Suppressor macrophage treated with lipopolysaccharide for 4 hours (primary cell): ENCODE measurements around the gene PTK6.
"Not testable (repeated sequence)": the region's sequence is repeated elsewhere in the genome, so short reads cannot be mapped to it uniquely, and the experiment has no call there.

Experiments
- DNase-seq: peaks from one replicate; pipeline ENCODE4 v3.0.0-alpha.2; 2020

The PTK6 gene

DNA sequence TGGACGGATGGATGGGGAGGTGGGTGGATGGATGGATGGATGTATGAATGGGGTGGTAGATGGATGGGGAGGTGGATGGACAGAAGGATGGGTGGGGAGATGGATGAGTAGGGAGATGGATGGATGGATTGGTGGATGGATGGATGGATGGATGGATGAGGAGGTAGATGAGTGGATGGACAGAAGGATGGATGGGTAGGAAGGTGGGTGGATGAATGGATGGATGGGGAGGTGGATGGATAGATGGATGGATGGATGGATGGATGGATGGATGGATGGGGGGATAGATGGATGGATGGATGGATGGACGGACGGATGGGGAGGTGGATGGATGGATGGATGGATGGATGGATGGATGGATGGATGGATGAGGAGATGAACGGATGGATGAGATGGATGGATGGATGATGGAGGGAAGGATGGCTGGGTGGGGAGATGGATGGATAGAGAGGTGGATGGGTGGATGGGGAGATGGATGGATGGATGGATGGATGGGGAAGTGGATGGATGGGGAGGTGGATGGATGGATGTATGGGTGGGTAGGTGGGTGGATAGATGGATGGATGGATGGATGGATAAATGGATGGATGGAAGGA lies 45.4 kb downstream of the PTK6 start:
- no peak for DNase-seq

DNA sequence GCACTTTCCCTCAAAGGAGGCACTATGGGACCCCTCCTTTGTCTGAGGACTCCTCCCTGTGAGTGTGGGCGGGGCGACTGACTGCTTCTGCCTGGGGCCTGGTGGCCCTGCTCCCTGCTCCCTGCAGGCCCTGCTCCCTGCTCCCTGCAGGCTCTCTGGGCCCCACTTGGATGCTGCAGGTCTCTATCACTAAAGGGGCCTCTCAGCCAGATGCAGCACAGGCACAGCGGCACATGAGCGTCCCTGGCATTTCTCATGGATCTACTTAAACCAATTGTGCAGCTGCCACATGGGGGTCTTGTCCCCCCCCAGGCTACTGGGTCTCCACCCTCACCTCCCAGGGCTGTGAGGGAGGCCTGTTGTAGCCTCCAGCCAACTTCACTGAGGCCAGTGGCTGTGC lies 46.1 kb downstream of the PTK6 start:
- no peak for DNase-seq

DNA sequence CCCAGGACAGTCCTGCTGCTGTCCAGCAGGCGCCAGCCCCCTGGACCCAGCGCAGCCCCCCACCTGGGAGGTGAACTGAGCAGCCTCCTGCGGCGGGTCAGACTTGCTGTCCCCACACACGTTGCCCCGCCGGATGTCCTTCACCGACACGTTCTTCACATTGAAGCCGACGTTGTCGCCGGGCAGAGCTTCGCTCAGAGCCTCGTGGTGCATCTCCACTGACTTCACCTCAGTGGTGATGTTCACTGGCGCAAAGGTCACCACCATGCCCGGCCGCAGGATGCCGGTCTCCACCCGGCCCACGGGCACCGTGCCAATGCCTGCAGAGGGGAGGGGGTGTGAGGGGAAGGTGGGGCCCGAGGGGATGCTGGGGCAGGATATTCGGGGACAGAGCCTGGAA lies 46.8 kb downstream of the PTK6 start:
- no peak for DNase-seq

DNA sequence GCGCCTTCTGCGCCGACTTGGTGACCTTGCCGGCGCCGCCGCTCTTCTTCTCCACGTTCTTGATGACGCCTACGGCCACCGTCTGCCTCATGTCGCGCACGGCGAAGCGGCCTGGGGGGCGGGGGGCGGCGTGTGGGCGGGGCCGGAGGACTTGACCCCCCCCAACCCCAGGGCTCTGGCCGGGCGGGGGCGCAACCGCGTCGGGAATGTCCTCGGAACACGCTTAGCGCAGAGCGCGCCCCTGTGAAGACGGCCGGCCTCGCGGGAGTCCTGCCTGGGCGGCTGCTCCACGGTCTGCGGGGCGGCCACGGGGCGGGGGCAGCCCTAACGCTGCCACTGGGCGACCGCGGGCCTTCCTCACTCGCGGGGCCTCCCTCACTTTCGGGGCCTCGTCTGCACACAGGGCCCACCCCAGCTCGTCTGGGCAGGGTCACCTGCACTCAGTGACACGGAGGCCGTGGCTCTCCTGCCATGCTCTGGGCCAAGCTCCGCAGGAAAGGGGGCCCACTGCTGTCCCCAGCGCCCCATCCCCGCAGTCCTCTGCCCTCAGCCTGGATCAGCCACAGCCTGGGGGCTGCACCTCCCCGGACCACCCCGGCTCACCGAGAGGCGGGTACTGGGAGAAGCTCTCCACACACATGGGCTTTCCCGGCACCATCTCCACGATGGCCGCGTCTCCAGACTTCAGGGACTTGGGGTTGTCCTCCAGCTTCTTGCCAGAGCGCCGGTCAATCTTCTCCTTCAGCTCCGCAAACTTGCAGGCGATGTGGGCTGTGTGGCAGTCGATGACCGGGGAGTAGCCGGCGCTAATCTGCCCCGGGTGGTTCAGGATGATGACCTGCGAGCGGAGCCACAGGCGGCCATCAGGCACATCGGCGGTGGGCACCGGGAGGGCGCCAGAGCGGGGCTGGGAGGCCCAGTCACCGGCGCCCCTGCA lies 48.6 kb downstream of the PTK6 start:
- no peak for DNase-seq

DNA sequence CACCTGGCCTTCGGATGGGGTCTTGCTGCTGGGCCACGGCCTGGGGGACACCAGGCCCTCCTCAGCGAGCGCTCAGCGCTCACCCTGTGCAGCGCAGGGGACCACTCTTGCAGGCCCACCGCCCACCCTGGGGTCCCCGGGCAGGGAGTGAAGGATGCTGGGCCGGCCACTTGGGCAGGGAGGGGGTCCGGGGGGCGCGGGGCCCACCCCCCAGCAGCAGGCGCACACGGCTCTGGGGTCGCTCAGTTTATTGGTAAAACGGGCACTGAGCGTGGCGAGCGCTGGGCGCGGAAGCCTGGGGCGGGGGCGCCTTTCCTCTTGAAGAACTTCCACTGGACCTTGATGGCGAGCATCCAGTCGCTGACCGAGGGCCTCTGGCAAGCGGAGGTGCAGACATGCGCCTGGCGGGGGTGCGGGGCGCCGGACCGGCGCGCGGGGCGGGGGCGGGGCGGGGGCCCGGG lies 49.4 kb downstream of the PTK6 start:
- no peak for DNase-seq

DNA sequence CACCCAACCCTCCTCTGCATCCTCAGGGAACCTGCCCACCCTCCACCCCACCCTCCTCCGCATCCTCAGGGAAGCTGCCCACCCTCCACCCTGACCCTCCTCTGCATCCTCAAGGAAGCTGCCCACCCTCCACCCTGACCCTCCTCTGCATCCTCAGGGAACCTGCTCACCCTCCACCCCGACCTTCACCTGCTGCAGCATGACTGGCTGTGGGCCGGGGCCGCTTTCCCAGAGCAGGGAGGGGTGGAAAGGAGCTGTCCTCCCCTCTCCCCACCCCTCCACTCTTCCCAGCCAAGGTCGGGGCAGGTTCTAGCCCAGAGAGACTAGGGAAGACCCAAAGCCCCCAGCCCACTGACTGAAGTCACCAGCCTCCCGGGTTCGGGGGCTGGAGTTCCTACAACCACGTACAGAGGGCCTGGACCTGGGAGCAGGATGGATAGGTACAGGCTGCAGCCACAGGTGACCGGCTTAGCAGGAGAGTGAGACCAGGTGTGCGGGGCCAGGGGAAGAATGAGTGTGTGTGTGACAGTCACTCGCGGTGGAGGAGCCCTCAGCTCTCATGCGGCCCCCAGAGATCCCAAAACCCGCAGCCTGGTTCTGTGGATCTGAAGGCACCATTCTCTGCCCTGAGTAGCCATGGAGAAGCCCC lies 49.9 kb downstream of the PTK6 start:
- DNase-seq: no peak

DNA sequence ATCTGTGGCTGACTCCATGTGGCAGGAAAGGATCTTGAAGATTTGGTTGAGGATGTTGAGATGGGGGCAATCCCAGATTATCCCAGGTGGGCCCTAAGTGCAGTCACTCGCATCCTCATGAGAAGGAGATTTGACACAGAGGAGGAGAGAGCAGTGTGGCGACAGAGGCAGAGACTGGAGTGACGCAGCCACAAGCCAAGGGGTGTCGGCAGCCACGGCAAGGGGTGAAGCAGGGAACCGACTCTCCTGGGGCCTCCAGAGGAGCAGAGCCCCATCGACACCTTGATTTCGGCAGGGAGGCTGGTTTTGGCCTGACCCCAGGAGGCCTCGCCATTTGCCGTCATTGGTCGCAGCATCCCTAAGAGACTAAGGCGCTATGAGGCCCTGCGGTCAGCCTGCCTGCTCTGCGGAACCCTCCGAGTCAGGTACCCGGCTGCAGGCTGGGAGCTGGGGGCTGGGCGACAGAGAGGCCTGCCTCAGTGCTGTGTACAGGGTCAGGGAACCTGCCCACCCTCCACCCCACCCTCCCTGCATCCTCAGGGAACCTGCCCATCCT lies 50.8 kb downstream of the PTK6 start:
- no peak for DNase-seq

DNA sequence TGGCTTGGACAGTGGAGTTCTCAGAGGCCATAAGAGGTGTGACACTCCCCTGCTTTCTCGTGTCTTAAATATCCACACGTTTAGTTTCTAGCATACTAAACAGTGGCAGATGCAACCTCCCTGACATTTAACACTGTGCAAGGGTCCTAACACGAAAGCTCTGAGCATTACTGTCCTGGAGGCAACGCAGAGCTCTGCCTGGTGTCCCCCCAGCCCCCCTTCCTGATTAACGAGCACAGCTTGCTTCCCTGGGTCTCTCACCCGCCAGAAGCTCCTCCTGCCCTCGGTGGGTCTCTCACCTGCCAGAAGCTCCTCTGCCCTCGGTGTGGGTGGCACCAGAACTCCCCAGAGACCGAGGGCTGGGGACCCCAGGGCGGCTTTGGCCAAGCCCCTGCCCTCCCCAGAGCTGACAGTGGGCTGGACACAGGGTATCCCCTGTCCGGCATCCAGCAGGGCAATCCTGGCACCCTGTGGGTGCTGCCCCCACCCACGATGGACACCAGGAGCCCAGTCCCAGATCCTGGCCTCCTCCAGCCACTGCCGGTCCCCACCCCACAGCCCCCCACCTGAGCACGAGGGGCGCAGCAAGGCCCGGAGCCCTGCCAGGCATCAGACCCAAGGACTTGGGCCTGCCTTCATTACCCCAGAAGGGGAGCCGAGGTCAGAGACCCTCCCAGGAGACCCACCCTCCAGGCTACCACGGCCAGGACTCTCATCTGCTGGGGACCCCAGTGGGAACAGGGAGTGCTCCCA lies 52.3 kb downstream of the PTK6 start:
- DNase-seq: no peak

DNA sequence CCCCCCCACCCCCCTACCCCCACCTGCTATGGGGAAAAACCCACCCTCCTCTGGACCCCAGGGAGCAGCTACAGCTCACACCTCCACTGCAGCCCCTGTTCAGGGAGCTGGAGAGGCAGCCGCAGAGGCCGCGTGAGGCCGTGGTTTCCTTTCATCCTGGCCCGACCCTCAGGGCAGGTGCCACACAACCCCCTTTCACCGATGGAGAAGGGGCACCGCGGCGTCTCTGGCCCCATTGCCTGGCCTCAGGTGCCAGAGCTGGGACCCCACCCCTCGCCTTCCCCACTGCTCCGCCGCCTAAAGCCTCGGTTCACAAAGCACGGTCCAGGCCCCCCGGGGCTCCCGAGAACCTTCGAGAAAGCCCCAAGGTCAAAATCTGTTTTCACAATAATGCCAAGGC lies 52.9 kb downstream of the PTK6 start:
- DNase-seq: no peak

DNA sequence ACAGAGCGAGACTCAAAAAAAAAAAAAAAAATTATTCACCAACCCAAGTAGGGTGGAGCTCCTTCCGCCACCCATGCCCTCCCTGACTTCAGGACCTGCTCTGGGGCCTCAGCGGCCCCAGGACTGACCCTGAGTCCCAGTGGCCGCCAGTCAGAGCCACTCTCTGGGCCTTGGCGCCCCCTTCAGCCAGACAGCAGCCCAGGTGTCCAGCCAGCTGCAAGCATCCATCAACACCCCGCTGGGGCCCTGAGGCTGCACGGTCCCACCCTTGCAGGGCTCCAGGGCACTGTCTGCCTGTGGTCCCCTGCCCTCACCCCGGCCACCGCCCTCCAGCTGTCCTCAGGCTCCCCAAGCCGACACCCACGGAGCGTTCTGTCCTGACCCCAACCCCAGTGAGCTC lies 53.3 kb downstream of the PTK6 start:
- no peak for DNase-seq

DNA sequence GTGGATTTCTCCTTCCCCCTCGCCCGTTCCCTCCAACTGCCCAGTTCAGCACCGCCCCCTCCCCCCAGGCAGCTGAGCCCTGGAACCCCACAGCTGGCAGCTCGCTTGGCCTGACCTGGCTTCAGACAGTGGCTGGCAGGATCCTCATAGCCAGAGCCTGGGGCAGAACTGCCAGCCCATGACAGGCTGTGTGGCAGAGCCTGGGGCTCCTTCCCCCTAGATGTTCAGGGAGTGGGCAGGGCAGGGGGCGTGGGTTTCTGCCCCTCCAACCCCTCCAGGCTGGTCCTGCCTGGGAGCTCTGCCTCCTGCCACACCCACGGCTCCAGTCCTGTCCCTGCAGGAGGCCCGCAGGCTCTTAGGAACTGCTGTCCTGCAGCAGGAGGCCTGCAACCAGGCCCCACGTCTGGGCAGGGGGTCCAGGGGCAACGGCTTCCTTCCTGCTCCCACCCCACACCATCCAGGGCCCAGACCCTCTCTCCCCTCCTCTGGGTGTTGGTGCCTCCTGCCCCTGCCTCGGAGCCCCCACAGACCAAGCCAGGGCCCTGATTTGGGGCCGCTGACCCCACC lies 55.1 kb downstream of the PTK6 start:
- no peak for DNase-seq

DNA sequence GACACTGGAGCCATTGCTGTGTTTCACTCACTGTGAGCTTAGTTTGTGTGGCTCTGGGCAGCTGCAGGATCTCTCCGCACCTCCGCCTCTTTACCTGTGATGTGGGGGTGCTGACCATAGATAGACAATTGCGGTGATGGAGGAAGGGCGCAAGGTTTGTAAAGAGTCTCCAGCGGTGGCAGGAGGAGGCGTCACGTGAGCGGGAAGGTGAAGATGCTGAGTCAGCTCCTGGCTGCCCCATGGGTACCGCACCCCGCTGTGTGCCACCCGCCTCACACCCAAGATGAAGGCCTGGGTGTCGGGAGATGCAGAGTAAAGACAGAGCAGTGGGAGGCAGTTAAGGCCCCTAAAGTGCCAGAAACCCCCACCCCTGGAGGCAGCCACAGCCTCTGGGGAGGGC lies 55.7 kb downstream of the PTK6 start:
- no peak for DNase-seq

DNA sequence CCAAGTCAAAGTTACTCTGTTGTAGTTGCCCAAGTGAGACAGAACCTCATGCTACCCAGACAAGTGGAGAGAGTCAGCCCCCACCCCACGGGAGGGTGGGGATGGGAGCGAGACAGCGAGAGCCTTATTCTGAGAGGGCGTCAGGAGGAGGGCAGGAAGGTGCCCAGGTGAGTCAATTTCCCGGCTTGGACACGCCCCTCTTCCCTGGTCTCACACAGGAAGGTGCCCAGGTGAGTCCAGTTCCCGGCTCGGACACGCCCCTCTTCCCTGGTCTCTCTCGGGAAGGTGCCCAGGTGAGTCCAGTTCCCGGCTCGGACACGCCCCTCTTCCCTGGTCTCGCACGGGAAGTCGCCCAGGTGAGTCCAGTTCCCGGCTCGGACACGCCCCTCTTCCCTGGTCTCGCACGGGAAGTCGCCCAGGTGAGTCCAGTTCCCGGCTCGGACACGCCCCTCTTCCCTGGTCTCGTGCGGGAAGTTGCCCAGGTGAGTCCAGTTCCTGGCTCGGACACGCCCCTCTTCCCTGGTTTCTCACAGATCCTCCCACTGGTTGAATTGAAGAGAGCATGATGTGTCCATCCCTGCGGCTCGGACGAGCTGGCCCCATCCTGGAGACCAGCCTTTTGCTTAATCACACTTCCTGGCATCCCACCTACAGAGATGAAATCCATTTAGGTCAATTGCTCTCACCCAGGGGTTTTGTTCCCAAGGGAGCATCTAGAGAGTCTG lies 57.3 kb downstream of the PTK6 start:
- not testable (repeated sequence) for DNase-seq

DNA sequence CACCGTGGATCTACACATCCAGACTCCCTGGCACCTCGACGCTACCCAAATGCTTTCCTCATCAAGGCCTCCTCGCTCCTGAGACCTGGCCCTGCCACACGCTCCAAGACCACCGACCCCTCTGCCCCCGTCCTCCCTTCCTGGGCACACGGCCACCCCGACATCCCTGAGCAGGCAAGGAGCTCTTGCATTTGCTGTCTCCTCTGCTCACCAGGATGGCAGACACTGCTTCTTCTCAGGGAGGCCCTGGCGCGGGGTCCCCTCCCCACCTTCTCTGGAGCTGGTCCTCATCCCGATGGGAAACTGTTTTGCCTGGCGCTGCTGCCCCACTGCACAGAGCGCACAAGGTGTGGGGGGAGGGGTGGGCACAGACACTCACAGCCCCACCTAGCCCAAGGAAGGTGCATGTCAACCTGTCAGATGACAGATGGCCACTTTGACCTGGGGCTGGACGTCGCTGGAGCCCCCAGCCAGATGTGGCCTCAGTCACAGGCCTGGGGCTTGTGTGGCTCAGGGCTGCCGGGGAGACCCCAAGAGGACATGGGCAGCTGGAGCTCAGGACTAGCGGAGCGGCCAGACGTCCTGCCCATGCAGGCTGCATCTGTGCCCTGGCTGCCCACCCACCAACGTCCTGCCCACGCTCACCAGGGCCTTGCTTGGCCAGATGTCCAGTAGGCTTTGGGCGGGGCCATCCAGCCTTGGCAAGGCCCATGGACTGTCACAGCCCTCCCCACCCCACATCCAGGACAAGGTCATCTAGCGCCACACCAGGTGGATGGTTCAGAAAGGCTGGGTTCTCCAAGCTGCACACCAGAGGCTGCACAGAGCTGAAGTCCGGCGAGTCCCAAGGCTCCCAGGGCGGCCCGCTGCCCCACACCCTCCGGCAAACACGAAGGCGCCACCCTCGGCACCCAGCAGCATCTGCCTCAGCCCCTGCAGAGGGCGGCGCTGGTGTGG lies 58.6 kb downstream of the PTK6 start:
- DNase-seq: no peak
